IMR-90 (cell line): ENCODE data around the gene SORD. TPM values are rescaled to one million over a fixed set of nuclear protein-coding genes. Genes with fewer than 3 reads are reported as not detected.
A peak's percentile ranks its signal among the peaks of the same experiment; 100 is the strongest.

Source experiments
- ATAC-seq: fragments of 200-7000 bp; cut with Tn5 transposase; 2 replicates; pipeline ENCODE4 v1.9.1; 2020; ENCODE audit warnings: low read depth, mild to moderate bottlenecking, moderate library complexity
- Bru-seq: library from RNA; stranded (reverse); fragments of 400-500 nt; gene quantifications from one replicate; lab custom pipeline; 2021; lab: Mats Ljungman, UMichigan
- BruChase-seq, 2 experiments: library from RNA; stranded (reverse); fragments of 400-500 nt; gene quantifications; one replicate each; lab custom pipeline; 2021; lab: Mats Ljungman, UMichigan
- BruUV-seq: library from RNA; stranded (reverse); fragments of 400-500 nt; replicated peaks from 2 replicates; lab custom pipeline; 2021; lab: Mats Ljungman, UMichigan
- CTCF ChIA-PET: fragments of 300-600 bp; formaldehyde crosslinking; extraction: SDS; loops from one replicate; lab custom pipeline; 2021; ENCODE audit warnings: antibody characterized with exemption; lab: Yijun Ruan, JAX
- POLR2A ChIA-PET: fragments of 300-600 bp; sonication (Branson Sonifier 250); formaldehyde crosslinking; loops from one replicate; lab custom pipeline; 2022; ENCODE audit warnings: antibody characterized with exemption; ENCODE audit not compliant: unreplicated experiment; lab: Charles Lee
- DNase-seq: peaks from one replicate; pipeline ENCODE4 v3.0.0; 2013
- H2AFZ ChIP-seq: replicated peaks from 2 replicates; pipeline ENCODE3; 2013; ENCODE audit warnings: low read length, mild to moderate bottlenecking; ENCODE audit not compliant: poor library complexity
- H2AK5ac ChIP-seq: 2 replicates; pipeline ENCODE4 v1.6.1; 2013; ENCODE audit warnings: low read depth, low read length, inconsistent platforms
- H2AK9ac ChIP-seq: replicated peaks from 2 replicates; pipeline ENCODE3; 2013; ENCODE audit warnings: mild to moderate bottlenecking, low read depth, low read length, moderate library complexity; ENCODE audit not compliant: poor library complexity
- H2BK120ac ChIP-seq: 2 replicates; pipeline ENCODE4 v1.6.1; 2013; ENCODE audit warnings: low read depth, low read length, inconsistent platforms
- H2BK15ac ChIP-seq: 3 replicates; pipeline ENCODE4 v1.6.1; 2013; ENCODE audit warnings: low read depth, low read length, inconsistent platforms
- H2BK20ac ChIP-seq: 2 replicates; pipeline ENCODE4 v1.6.1; 2013; ENCODE audit warnings: low read depth, mild to moderate bottlenecking, inconsistent platforms, low read length, moderate library complexity
- H2BK5ac ChIP-seq: 2 replicates; pipeline ENCODE4 v1.6.1; 2013; ENCODE audit warnings: mild to moderate bottlenecking, low read depth, low read length, inconsistent platforms; ENCODE audit not compliant: poor library complexity, severe bottlenecking
- H3K14ac ChIP-seq: replicated peaks from 2 replicates; pipeline ENCODE4 v1.6.1; 2013; ENCODE audit warnings: low read depth, low read length, inconsistent platforms
- H3K18ac ChIP-seq: 2 replicates; pipeline ENCODE4 v1.6.1; 2013; ENCODE audit warnings: low read depth, low read length, control low read depth
- H3K23ac ChIP-seq: 2 replicates; pipeline ENCODE4 v1.6.1; 2013; ENCODE audit warnings: low read depth, low read length, inconsistent platforms
- H3K27ac ChIP-seq: 2 replicates; pipeline ENCODE4 v1.5.1; 2013; ENCODE audit warnings: mild to moderate bottlenecking, control low read depth, low read length; ENCODE audit not compliant: insufficient read depth
- H3K27me3 ChIP-seq: 2 replicates; pipeline ENCODE4 v1.6.1; 2013; ENCODE audit warnings: low read length; ENCODE audit not compliant: control insufficient read depth, insufficient read depth
- H3K36me3 ChIP-seq: 2 replicates; pipeline ENCODE4 v1.6.1; 2013; ENCODE audit warnings: low read length, mixed read lengths; ENCODE audit not compliant: control insufficient read depth, insufficient read depth
- H3K4ac ChIP-seq: 2 replicates; pipeline ENCODE4 v1.6.1; 2013; ENCODE audit warnings: low read depth, low read length, inconsistent platforms
- H3K4me1 ChIP-seq: 2 replicates; pipeline ENCODE4 v1.6.1; 2013; ENCODE audit warnings: low read length, mixed read lengths; ENCODE audit not compliant: control insufficient read depth, insufficient read depth
- H3K4me2 ChIP-seq: 2 replicates; pipeline ENCODE4 v1.6.1; 2013; ENCODE audit warnings: low read depth, mild to moderate bottlenecking, control low read depth, low read length, moderate library complexity
- H3K4me3 ChIP-seq: 2 replicates; pipeline ENCODE4 v1.5.1; 2013; ENCODE audit warnings: low read depth, mild to moderate bottlenecking, control low read depth, low read length, moderate library complexity; ENCODE audit not compliant: insufficient read depth
- H3K56ac ChIP-seq: 2 replicates; pipeline ENCODE4 v1.6.1; 2013; ENCODE audit warnings: low read length, inconsistent platforms; ENCODE audit not compliant: insufficient read depth; ENCODE audit errors: extremely low read depth
- H3K79me1 ChIP-seq, 2 experiments: 2 replicates each; pipeline ENCODE4 v1.6.1; 2013; ENCODE audit warnings: low read length in 2 of 2, inconsistent platforms in 1 of 2, low read depth in 1 of 2
- H3K9ac ChIP-seq: 2 replicates; pipeline ENCODE4 v1.6.1; 2013; ENCODE audit warnings: low read depth, low read length, control low read depth
- H3K9me1 ChIP-seq: 2 replicates; pipeline ENCODE4 v1.6.1; 2013; ENCODE audit warnings: low read length, inconsistent platforms; ENCODE audit not compliant: insufficient read depth
- H3K9me3 ChIP-seq: 2 replicates; pipeline ENCODE4 v1.6.1; 2013; ENCODE audit warnings: low read length; ENCODE audit not compliant: control insufficient read depth, insufficient read depth
- H4K20me1 ChIP-seq: 2 replicates; pipeline ENCODE4 v1.6.1; 2013; ENCODE audit warnings: low read length, inconsistent platforms; ENCODE audit not compliant: insufficient read depth
- H4K5ac ChIP-seq: 2 replicates; pipeline ENCODE4 v1.6.1; 2013; ENCODE audit warnings: mild to moderate bottlenecking, low read depth, low read length, control low read depth
- H4K8ac ChIP-seq, 2 experiments: 2 replicates each; pipeline ENCODE4 v1.6.1; 2013; ENCODE audit warnings: low read depth in 2 of 2, low read length in 2 of 2, control low read depth in 1 of 2, inconsistent platforms in 1 of 2
- H4K91ac ChIP-seq: 2 replicates; pipeline ENCODE4 v1.6.1; 2013; ENCODE audit warnings: low read depth, low read length, inconsistent platforms; ENCODE audit not compliant: insufficient read depth
- BHLHE40 ChIP-seq: fragments of 150-350 bp; IDR thresholded peaks from 2 replicates; pipeline ENCODE4 v1.6.1; 2016; ENCODE audit warnings: mild to moderate bottlenecking, low read depth, low read length
- CEBPB ChIP-seq: IDR thresholded peaks from 2 replicates; pipeline ENCODE4 v1.6.1; 2012; ENCODE audit warnings: low read depth, low read length, improper control_type of control experiment
- CHD1 ChIP-seq: IDR thresholded peaks from 2 replicates; pipeline ENCODE4 v1.6.1; 2012; ENCODE audit warnings: low read depth, low read length, improper control_type of control experiment
- CTCF ChIP-seq: conservative IDR thresholded peaks from 2 replicates; pipeline ENCODE4 v1.5.1; 2012; ENCODE audit warnings: mild to moderate bottlenecking, low read depth, low read length, improper control_type of control experiment
- MAFK ChIP-seq: IDR thresholded peaks from 2 replicates; pipeline ENCODE4 v1.6.1; 2012; ENCODE audit warnings: low read depth, low read length, improper control_type of control experiment
- MAZ ChIP-seq: IDR thresholded peaks from 2 replicates; pipeline ENCODE4 v1.6.1; 2012; ENCODE audit warnings: low read depth, mild to moderate bottlenecking, low read length, improper control_type of control experiment, moderate library complexity, borderline replicate concordance
- MXI1 ChIP-seq: IDR thresholded peaks from 2 replicates; pipeline ENCODE4 v1.6.1; 2012; ENCODE audit warnings: low read depth, mild to moderate bottlenecking, low read length, moderate library complexity, borderline replicate concordance
- NFE2L2 ChIP-seq: fragments of 150-350 bp; IDR thresholded peaks from 2 replicates; pipeline ENCODE4 v1.6.1; 2016; ENCODE audit warnings: low read depth, mild to moderate bottlenecking, low read length
- POLR2A ChIP-seq: IDR thresholded peaks from 2 replicates; pipeline ENCODE4 v1.6.1; 2012; ENCODE audit warnings: mild to moderate bottlenecking, low read depth, low read length
- RAD21 ChIP-seq: IDR thresholded peaks from 2 replicates; pipeline ENCODE4 v1.6.1; 2012; ENCODE audit warnings: low read length, improper control_type of control experiment
- RCOR1 ChIP-seq: IDR thresholded peaks from 2 replicates; pipeline ENCODE4 v1.6.1; 2012; ENCODE audit warnings: mild to moderate bottlenecking, low read length, improper control_type of control experiment; ENCODE audit not compliant: insufficient replicate concordance
- SMC3 ChIP-seq: fragments of 150-350 bp; IDR thresholded peaks from 2 replicates; pipeline ENCODE4 v1.6.1; 2016; ENCODE audit warnings: low read depth, mild to moderate bottlenecking, antibody characterized with exemption, low read length, moderate library complexity
- USF2 ChIP-seq: fragments of 150-350 bp; IDR thresholded peaks from 2 replicates; pipeline ENCODE4 v1.6.1; 2017; ENCODE audit warnings: mild to moderate bottlenecking, antibody characterized with exemption, low read length, low read depth
- WGBS, 2 experiments: methylation state at CpG; one replicate each; pipeline versions ENCODE4 v1.1.5 to v1.1.7; 2013; ENCODE audit warnings: missing lambda C conversion rate in 2 of 2; ENCODE audit not compliant: insufficient read length in 1 of 2; ENCODE audit errors: extremely low coverage in 2 of 2; 5-methylcytosine and 5-hydroxymethylcytosine counted together
- dilution Hi-C: fragments of 300-500 bp; cut with HindIII; formaldehyde crosslinking; loops from one replicate; pipeline ENCODE4 v1.14.3; 2018; ENCODE audit warnings: low sequenced_read_pairs; ENCODE audit not compliant: unreplicated experiment
- in situ Hi-C: fragments of 300-500 bp; cut with MboI; formaldehyde crosslinking; loops from 3 replicates; pipeline ENCODE4 v1.14.3; 2019; ENCODE audit warnings: low sequenced_read_pairs, inconsistent platforms, mixed read lengths
- intact Hi-C: fragments of 100-400 bp; cut with micrococcal nuclease; formaldehyde crosslinking; loops from 2 replicates; pipeline ENCODE4 v1.10.0; 2022
- long read RNA-seq: library from polyadenylated mRNA; unstranded; transcript quantifications from one replicate; pipeline ENCODE4 v2.0.0, GENCODE V29; 2021; ENCODE audit not compliant: unreplicated experiment
- polyA plus RNA-seq, 3 experiments: library from polyadenylated mRNA; depleted of rRNA; stranded (reverse); fragments of >200 nt; gene quantifications; 2 replicates each; pipeline ENCODE4 v1.2.3, GENCODE V29; 2012; ENCODE audit warnings: low replicate concordance in 1 of 3
- total RNA-seq: library from RNA; depleted of rRNA; stranded (reverse); fragments of >200 nt; gene quantifications from 2 replicates; pipeline ENCODE4 v1.2.3, GENCODE V29; 2012; rRNA removed

The SORD gene
- total RNA-seq (21.9 and 34.2 TPM in 2 replicates), polyA plus RNA-seq (2012; rRNA removed) (27.6 and 30.8 TPM in 2 replicates), Bru-seq, nascent RNA (percentile 57 among the genes with signal in this experiment), BruChase-seq, experiment 1, labeled RNA remaining after a 6-hour chase (percentile 56 among the genes with signal in this experiment), BruChase-seq, experiment 2, labeled RNA remaining after a 2-hour chase (percentile 48 among the genes with signal in this experiment)
- polyA plus RNA-seq (2012; cell fraction: cytosol; rRNA removed), result 19.2 and 27.1 TPM in 2 replicates
- 38.1 and 57.6 TPM in 2 replicates for polyA plus RNA-seq (2012; cell fraction: nucleus; rRNA removed; ENCODE audit: low replicate concordance)
- long read RNA-seq, full-length matches to known transcripts, result 26 of 33 reads
- long read RNA-seq, partial matches to known transcripts, result 6 of 33 reads
- long read RNA-seq, other reads (novel, unspliced or antisense), result 1 of 33 reads

GRCh38 chr15:45022871-45023658 is at the start of gene SORD:
Gene SORD, plus strand, starts transcription at chr15:45023195. Its CDS starts 89 bp downstream, at chr15:45023284.
- Histone ChIP-seq H3K23ac (peak within 1 kb of the TSS; percentile 82), H3K4me3 (peak within 1 kb of the TSS; percentile 95), H2BK5ac (peak within 1 kb of the TSS; percentile 63), H3K27ac (peak within 1 kb of the TSS; percentile 81), H3K9me1 (peaks cover 9% of the 10 kb centered on the region), H3K27me3 (no peaks in the 10 kb centered on the region; the same call in 1 of the 2 replicates), H3K4ac (peak within 1 kb of the TSS; percentile 64), H4K91ac (peak within 1 kb of the TSS; percentile 31; the same call in 1 of the 2 replicates), H2BK15ac (no peak within 1 kb of the TSS), H2BK20ac (peak within 1 kb of the TSS; percentile 65), H3K4me2 (peak within 1 kb of the TSS; percentile 70), H4K20me1 (no peaks in the 10 kb centered on the region), H2AK9ac (peak within 1 kb of the TSS; percentile 93), H3K9ac (peak within 1 kb of the TSS; percentile 84), H3K79me1 (peaks cover 3 to 13% of the 10 kb centered on the region in 2 experiments; a peak in 2 of 4 replicates), H4K8ac (peak within 1 kb of the TSS; percentile 73 to 76; a peak in 3 of 4 replicates), H3K9me3 (no peaks in the 10 kb centered on the region), H2AFZ (peak within 1 kb of the TSS; percentile 100), H3K18ac (peak within 1 kb of the TSS; percentile 25; the same call in 1 of the 2 replicates), H3K4me1 (peaks cover 4% of the 10 kb centered on the region; the same call in 1 of the 2 replicates), H4K5ac (no peak within 1 kb of the TSS; the same call in 1 of the 2 replicates), H2BK120ac (peak within 1 kb of the TSS; percentile 64), H3K36me3 (peaks cover 1% of the 10 kb centered on the region; the same call in 1 of the 2 replicates), H2AK5ac (peak within 1 kb of the TSS; percentile 26; the same call in 1 of the 2 replicates), H3K56ac (no peak within 1 kb of the TSS), H3K14ac (peak within 1 kb of the TSS; percentile 82)
- ChIA-PET POLR2A (no interaction called here), CTCF (interaction anchor here (0.7 kb wide), 1 partner anchor 14 kb away, joined by 3 read pairs; no protein-coding TSS in a partner anchor)
- no CpG with 5 or more reads among the region's 48 CpGs for WGBS, 2 experiments
- no TSS peak for BruUV-seq
- ATAC-seq (peak; percentile 99), DNase-seq (peak; percentile 69)
- TF ChIP-seq SMC3 (no peak), CHD1 (no peak), CTCF (no peak), CEBPB (no peak), NFE2L2 (no peak), MAFK (no peak), MXI1 (peak; percentile 67; the same call in 1 of the 2 replicates), RCOR1 (no peak), POLR2A (no peak), RAD21 (no peak), MAZ (peak; percentile 50; the same call in 1 of the 2 replicates), BHLHE40 (0 out of 2 replicates have a peak, but pooled peaks have one; percentile 25), USF2 (peak; percentile 54)
- in situ Hi-C loops (no loop called here), intact Hi-C loops (loop anchor here (1.0 to 5.0 kb wide), 3 partner anchors 14 to 95 kb away; no protein-coding TSS in a partner anchor), dilution Hi-C loops (no loop called here)
